ENCODE data around the gene STRAP. TPM values are rescaled to one million over a fixed set of nuclear protein-coding genes. Genes with fewer than 3 reads are reported as not detected.
"Not testable (repeated sequence)": the region's sequence is repeated elsewhere in the genome, so short reads cannot be mapped to it uniquely, and the experiment has no call there.

Gene STRAP
- polyA plus RNA-seq, 4 donors = 72.1 to 104 (median 90.0) TPM

DNA sequence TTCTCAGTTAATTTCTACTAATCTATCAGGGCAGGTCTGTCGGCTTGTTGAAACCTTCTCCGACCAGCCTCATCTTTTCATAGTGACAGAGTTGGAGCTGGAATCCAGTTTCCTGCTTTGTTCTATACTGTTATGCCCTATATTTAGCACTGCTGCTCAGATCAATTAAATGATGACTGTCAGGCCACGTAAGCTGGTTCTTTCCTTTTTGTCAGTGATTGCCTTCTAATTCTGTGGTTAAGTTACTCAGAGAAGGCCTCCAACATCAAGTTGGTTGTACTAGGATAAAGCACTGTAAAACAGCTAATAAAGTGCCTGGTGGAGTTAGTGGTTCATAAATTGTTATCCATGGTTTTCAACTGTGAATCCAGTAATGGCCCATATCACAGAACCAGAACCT lies 51.6 kb downstream of the STRAP start:
- H3K36me3 ChIP-seq (ENCODE audit: control insufficient read depth in 3 of 3, insufficient read depth in 2 of 3, low read depth in 1 of 3, low read length in 3 of 3) = peaks cover 0 to 4% (median 0%) of the 10 kb centered on the region in 3 donors
- no peak for DNase-seq
- WGBS, 3 donors = 95 to 100% (median 95%) methylated on average over 3 of the region's 3 CpGs
- no peak overlapping the region for H3K4me3 ChIP-seq (ENCODE audit: low read depth in 1 of 3, low read length in 3 of 3)
- H3K4me1 ChIP-seq (ENCODE audit: control insufficient read depth in 3 of 3, insufficient read depth in 2 of 3, low read depth in 1 of 3, low read length in 2 of 3) = no peaks in the 10 kb centered on the region
- no peak overlapping the region for H3K27ac ChIP-seq (ENCODE audit: low read depth in 1 of 3, low read length in 2 of 3)
- H3K27me3 ChIP-seq (ENCODE audit: control insufficient read depth in 3 of 3, insufficient read depth in 3 of 3, low read length in 3 of 3) = no peaks in the 10 kb centered on the region
- H3K9me3 ChIP-seq (ENCODE audit: control insufficient read depth in 2 of 2, insufficient read depth in 1 of 2, low read depth in 1 of 2, low read length in 1 of 2) = peaks cover 0 to 4% of the 10 kb centered on the region in 2 donors
- no peak for FAIRE-seq

- no peak overlapping the region for H3K4me3 ChIP-seq (ENCODE audit: low read depth in 1 of 3, low read length in 3 of 3)
- no peaks in the 10 kb centered on the region for H3K27me3 ChIP-seq (ENCODE audit: control insufficient read depth in 3 of 3, insufficient read depth in 3 of 3, low read length in 3 of 3)
- FAIRE-seq (no peak), DNase-seq (no peak)
- peaks cover 0 to 3% (median 0%) of the 10 kb centered on the region in 3 donors for H3K36me3 ChIP-seq (ENCODE audit: control insufficient read depth in 3 of 3, insufficient read depth in 2 of 3, low read depth in 1 of 3, low read length in 3 of 3)
- no peak overlapping the region for H3K27ac ChIP-seq (ENCODE audit: low read depth in 1 of 3, low read length in 2 of 3)
- no peaks in the 10 kb centered on the region for H3K4me1 ChIP-seq (ENCODE audit: control insufficient read depth in 3 of 3, insufficient read depth in 2 of 3, low read depth in 1 of 3, low read length in 2 of 3)
- peaks cover 0 to 15% of the 10 kb centered on the region in 2 donors for H3K9me3 ChIP-seq (ENCODE audit: control insufficient read depth in 2 of 2, insufficient read depth in 1 of 2, low read depth in 1 of 2, low read length in 1 of 2)
- 85 to 92% (median 91%) methylated on average over 3 of the region's 3 CpGs for WGBS, 3 donors
These were observed 54.6 kb downstream of the STRAP start for GRCh38 chr12:15936751-15937150.

- DNase-seq = no peak
- Histone ChIP-seq H3K4me1 (ENCODE audit: control insufficient read depth in 3 of 3, insufficient read depth in 2 of 3, low read depth in 1 of 3, low read length in 2 of 3) (no peaks in the 10 kb centered on the region), H3K36me3 (ENCODE audit: control insufficient read depth in 3 of 3, insufficient read depth in 2 of 3, low read depth in 1 of 3, low read length in 3 of 3) (peaks cover 0 to 3% (median 0%) of the 10 kb centered on the region in 3 donors), H3K27me3 (ENCODE audit: control insufficient read depth in 3 of 3, insufficient read depth in 3 of 3, low read length in 3 of 3) (no peaks in the 10 kb centered on the region), H3K9me3 (ENCODE audit: control insufficient read depth in 2 of 2, insufficient read depth in 1 of 2, low read depth in 1 of 2, low read length in 1 of 2) (peaks cover 0 to 15% of the 10 kb centered on the region in 2 donors), H3K27ac (ENCODE audit: low read depth in 1 of 3, low read length in 2 of 3) (no peak overlapping the region), H3K4me3 (ENCODE audit: low read depth in 1 of 3, low read length in 3 of 3) (no peak overlapping the region)
- no peak for FAIRE-seq
These were observed 55.7 kb downstream of the STRAP start for GRCh38 chr12:15937902-15938301.

- Histone ChIP-seq H3K27me3 (ENCODE audit: control insufficient read depth in 3 of 3, insufficient read depth in 3 of 3, low read length in 3 of 3) (no peaks in the 10 kb centered on the region), H3K4me1 (ENCODE audit: control insufficient read depth in 3 of 3, insufficient read depth in 2 of 3, low read depth in 1 of 3, low read length in 2 of 3) (no peaks in the 10 kb centered on the region), H3K9me3 (ENCODE audit: control insufficient read depth in 2 of 2, insufficient read depth in 1 of 2, low read depth in 1 of 2, low read length in 1 of 2) (peaks cover 0 to 15% of the 10 kb centered on the region in 2 donors), H3K4me3 (ENCODE audit: low read depth in 1 of 3, low read length in 3 of 3) (no peak overlapping the region), H3K36me3 (ENCODE audit: control insufficient read depth in 3 of 3, insufficient read depth in 2 of 3, low read depth in 1 of 3, low read length in 3 of 3) (peaks cover 0 to 3% (median 0%) of the 10 kb centered on the region in 3 donors), H3K27ac (ENCODE audit: low read depth in 1 of 3, low read length in 2 of 3) (no peak overlapping the region)
- WGBS, 3 donors = 94 to 100% (median 95%) methylated on average over 1 of the region's 1 CpG
- no peak for FAIRE-seq
- no peak for DNase-seq
These were observed 56.9 kb downstream of the STRAP start for GRCh38 chr12:15939111-15939510.

DNA sequence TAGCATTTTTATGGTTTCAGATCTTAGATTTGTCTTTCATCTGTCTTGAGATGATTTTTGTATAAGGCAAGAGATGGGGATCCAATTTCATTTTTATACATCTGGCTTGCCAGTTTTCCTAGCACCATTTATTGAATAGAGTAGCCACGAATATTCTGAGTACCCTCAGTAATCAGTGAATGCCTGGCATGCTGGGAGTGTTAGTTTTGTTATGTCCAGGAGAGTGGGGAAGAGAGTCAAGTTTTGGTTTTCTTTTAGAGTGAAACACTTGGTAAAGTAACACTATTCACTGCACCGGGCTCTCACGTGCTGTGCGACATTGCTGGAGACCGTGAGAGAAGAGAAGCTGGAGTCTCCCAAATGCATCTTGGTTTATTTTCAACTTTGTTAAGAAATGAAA lies 60.3 kb downstream of the STRAP start:
- Histone ChIP-seq H3K4me3 (ENCODE audit: low read depth in 1 of 3, low read length in 3 of 3) (no peak overlapping the region), H3K4me1 (ENCODE audit: control insufficient read depth in 3 of 3, insufficient read depth in 2 of 3, low read depth in 1 of 3, low read length in 2 of 3) (no peaks in the 10 kb centered on the region), H3K27ac (ENCODE audit: low read depth in 1 of 3, low read length in 2 of 3) (no peak overlapping the region), H3K9me3 (ENCODE audit: control insufficient read depth in 2 of 2, insufficient read depth in 1 of 2, low read depth in 1 of 2, low read length in 1 of 2) (peaks cover 0 to 12% of the 10 kb centered on the region in 2 donors), H3K27me3 (ENCODE audit: control insufficient read depth in 3 of 3, insufficient read depth in 3 of 3, low read length in 3 of 3) (no peaks in the 10 kb centered on the region), H3K36me3 (ENCODE audit: control insufficient read depth in 3 of 3, insufficient read depth in 2 of 3, low read depth in 1 of 3, low read length in 3 of 3) (peaks cover 0 to 3% (median 0%) of the 10 kb centered on the region in 3 donors)
- FAIRE-seq = no peak
- WGBS, 3 donors = 93 to 98% (median 94%) methylated on average over 5 of the region's 5 CpGs
- DNase-seq = no peak

DNA sequence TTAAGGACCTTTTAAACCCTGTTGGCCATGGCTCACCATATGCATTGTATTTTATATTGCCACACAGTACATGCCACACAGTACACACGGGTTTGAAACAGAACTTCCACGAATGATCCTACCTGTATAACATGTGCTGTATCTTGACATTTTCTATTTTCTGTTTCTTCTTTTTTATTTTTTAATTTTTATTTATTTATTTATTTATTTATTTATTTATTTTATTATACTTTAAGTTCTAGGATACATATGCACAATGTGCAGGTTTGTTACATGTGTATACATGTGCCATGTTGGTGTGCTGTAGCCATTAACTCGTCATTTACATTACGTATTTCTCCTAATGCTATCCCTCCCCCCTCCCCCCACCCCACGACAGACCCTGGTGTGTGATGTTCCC lies 61.3 kb downstream of the STRAP start:
- not testable (repeated sequence) for H3K4me3 ChIP-seq (ENCODE audit: low read depth in 1 of 3, low read length in 3 of 3); H3K36me3 ChIP-seq (ENCODE audit: control insufficient read depth in 3 of 3, insufficient read depth in 2 of 3, low read depth in 1 of 3, low read length in 3 of 3); H3K27me3 ChIP-seq (ENCODE audit: control insufficient read depth in 3 of 3, insufficient read depth in 3 of 3, low read length in 3 of 3); H3K27ac ChIP-seq (ENCODE audit: low read depth in 1 of 3, low read length in 2 of 3); H3K4me1 ChIP-seq (ENCODE audit: control insufficient read depth in 3 of 3, insufficient read depth in 2 of 3, low read depth in 1 of 3, low read length in 2 of 3); FAIRE-seq; DNase-seq
- WGBS, 3 donors = 93 to 100% (median 97%) methylated on average over 4 to 5 of the region's 5 CpGs
- peaks cover 0 to 14% of the 10 kb centered on the region in 2 donors for H3K9me3 ChIP-seq (ENCODE audit: control insufficient read depth in 2 of 2, insufficient read depth in 1 of 2, low read depth in 1 of 2, low read length in 1 of 2)

GRCh38 chr12:15948461-15948860 lies 66.3 kb downstream of the STRAP start:
- DNase-seq, FAIRE-seq: not testable (repeated sequence)
- H3K9me3 ChIP-seq (ENCODE audit: control insufficient read depth in 2 of 2, insufficient read depth in 1 of 2, low read depth in 1 of 2, low read length in 1 of 2) = peaks cover 0 to 16% of the 10 kb centered on the region in 2 donors

More at GRCh38 chr12:15948461-15948860, 66.3 kb downstream of the STRAP start:
- H3K36me3 ChIP-seq (ENCODE audit: control insufficient read depth in 3 of 3, insufficient read depth in 2 of 3, low read depth in 1 of 3, low read length in 3 of 3); H3K27ac ChIP-seq (ENCODE audit: low read depth in 1 of 3, low read length in 2 of 3); H3K4me1 ChIP-seq (ENCODE audit: control insufficient read depth in 3 of 3, insufficient read depth in 2 of 3, low read depth in 1 of 3, low read length in 2 of 3); H3K27me3 ChIP-seq (ENCODE audit: control insufficient read depth in 3 of 3, insufficient read depth in 3 of 3, low read length in 3 of 3); H3K4me3 ChIP-seq (ENCODE audit: low read depth in 1 of 3, low read length in 3 of 3): not testable (repeated sequence)
- 96 to 98% (median 96%) methylated on average over 10 of the region's 10 CpGs for WGBS, 3 donors

Other genes starting within 250 kb of the STRAP start
- 100 to 1,000 TPM in 1 of 4 donors, 10 to 100 TPM in 3; 38.0 to 103 (median 55.8) TPM for gene EPS8, start 93.0 kb upstream of the STRAP start, polyA plus RNA-seq
- 100 to 1,000 TPM in 1 of 4 donors, 10 to 100 TPM in 3; 36.0 to 133 (median 90.5) TPM for gene DERA, start 28.9 kb downstream of the STRAP start, polyA plus RNA-seq

Measured in small intestine (tissue), 7 donors.